Endothelial cell of umbilical vein (primary cell): ENCODE results near the gene AUTS2. TPM values are rescaled to one million over a fixed set of nuclear protein-coding genes. Genes with fewer than 3 reads are reported as not detected.

ENCODE experiments used
- BruUV-seq: library from RNA; stranded (reverse); fragments of 400-500 nt; replicated peaks from 2 replicates; lab custom pipeline; 2021; lab: Mats Ljungman, UMichigan
- CTCF ChIA-PET: fragments of 300-600, 350-600 bp; sonication (Branson Sonifier 250); formaldehyde crosslinking; loops from one replicate; lab custom pipeline; 2021; ENCODE audit warnings: antibody characterized with exemption, inconsistent platforms; lab: Charles Lee
- POLR2A ChIA-PET: fragments of 300-600, 350-600 bp; sonication (Branson Sonifier 250); formaldehyde crosslinking; loops from one replicate; lab custom pipeline; 2021; ENCODE audit warnings: antibody characterized with exemption, inconsistent platforms; lab: Charles Lee
- DNase-seq: peaks from one replicate; pipeline ENCODE4 v3.0.0-alpha.2; 2011; ENCODE audit warnings: low read depth, low spot score
- FAIRE-seq: peaks from 2 replicates; lab custom pipeline; 2011; peaks lifted over from hg19 to GRCh38; lab: Jason Lieb, UNC
- H2AFZ ChIP-seq: 2 replicates; pipeline ENCODE4 v1.6.0; 2012; ENCODE audit warnings: low read depth, low read length, control low read depth, inconsistent platforms
- H3K27ac ChIP-seq: 2 replicates; pipeline ENCODE4 v1.5.1; 2011; ENCODE audit warnings: low read depth, mild to moderate bottlenecking, control low read depth, low read length, moderate library complexity; ENCODE audit not compliant: insufficient read depth
- H3K27me3 ChIP-seq, 2 experiments: 2 replicates each; pipeline versions ENCODE4 v1.6.0 to v1.6.1; 2011; ENCODE audit warnings: low read length in 2 of 2, mixed read lengths in 1 of 2; ENCODE audit not compliant: control insufficient read depth in 2 of 2, insufficient read depth in 2 of 2
- H3K36me3 ChIP-seq, 2 experiments: 2 replicates in 1 of 2; 3 replicates in 1 of 2; pipeline ENCODE4 v1.5.1; 2011; ENCODE audit warnings: low read length in 2 of 2, mild to moderate bottlenecking in 1 of 2, moderate library complexity in 1 of 2; ENCODE audit not compliant: control insufficient read depth in 2 of 2, insufficient read depth in 2 of 2; ENCODE audit errors: extremely low read depth in 1 of 2
- H3K4me1 ChIP-seq: 3 replicates; pipeline ENCODE4 v1.5.1; 2011; ENCODE audit warnings: mild to moderate bottlenecking, low read length; ENCODE audit not compliant: control insufficient read depth, insufficient read depth; ENCODE audit errors: extremely low read depth
- H3K4me2 ChIP-seq: 2 replicates; pipeline ENCODE4 v1.6.1; 2011; ENCODE audit warnings: low read length, control low read depth, mixed read lengths; ENCODE audit not compliant: insufficient read depth
- H3K4me3 ChIP-seq, 3 experiments: fragments of 200-600 bp in 1 of 3; sonication (generic), shearing (Covaris generic) in 1 of 3; replicated peaks in 1 of 3; 2 replicates each; pipeline ENCODE4 v1.5.1; 2011 to 2016; ENCODE audit warnings: control low read depth in 3 of 3, low read length in 3 of 3, mild to moderate bottlenecking in 2 of 3, inconsistent platforms in 1 of 3, low read depth in 1 of 3, moderate library complexity in 1 of 3; ENCODE audit not compliant: insufficient read depth in 1 of 3
- H3K79me2 ChIP-seq: 2 replicates; pipeline ENCODE4 v1.6.0; 2012; ENCODE audit warnings: low read length, inconsistent platforms; ENCODE audit not compliant: control insufficient read depth, insufficient read depth
- H3K9ac ChIP-seq: replicated peaks from 2 replicates; pipeline ENCODE3; 2011; ENCODE audit warnings: low read length, control low read depth; ENCODE audit not compliant: insufficient read depth; ENCODE audit errors: extremely low read depth
- H3K9me1 ChIP-seq: replicated peaks from 3 replicates; pipeline ENCODE4 v1.6.0; 2011; ENCODE audit warnings: mild to moderate bottlenecking, low read length; ENCODE audit not compliant: control insufficient read depth, insufficient read depth; ENCODE audit errors: extremely low read depth
- H3K9me3 ChIP-seq: replicated peaks from 2 replicates; pipeline ENCODE4 v1.5.1; 2012; ENCODE audit warnings: low read length, inconsistent platforms; ENCODE audit not compliant: control insufficient read depth, insufficient read depth
- H4K20me1 ChIP-seq: replicated peaks from 2 replicates; pipeline ENCODE3; 2011; ENCODE audit warnings: mild to moderate bottlenecking, low read length; ENCODE audit not compliant: control insufficient read depth, insufficient read depth; ENCODE audit errors: extremely low read depth
- EZH2 ChIP-seq: IDR thresholded peaks from 2 replicates; pipeline ENCODE4 v1.6.1; 2012; ENCODE audit warnings: borderline replicate concordance, low read depth, mild to moderate bottlenecking, moderate library complexity, low read length, inconsistent platforms; ENCODE audit not compliant: severe bottlenecking
- FOS ChIP-seq: IDR thresholded peaks from 2 replicates; pipeline ENCODE4 v1.6.1; 2011; ENCODE audit warnings: mild to moderate bottlenecking, low read length, moderate library complexity, borderline replicate concordance; ENCODE audit not compliant: insufficient read depth
- GATA2 ChIP-seq: IDR thresholded peaks from 2 replicates; pipeline ENCODE4 v1.7.0; 2011; ENCODE audit warnings: low read depth, mild to moderate bottlenecking, moderate library complexity, mixed read lengths, low read length; ENCODE audit not compliant: insufficient read length, insufficient read depth
- JUN ChIP-seq: IDR thresholded peaks from 2 replicates; pipeline ENCODE4 v1.6.1; 2011; ENCODE audit warnings: borderline replicate concordance, low read depth; ENCODE audit not compliant: insufficient read length, insufficient read depth
- MYC ChIP-seq: IDR thresholded peaks from one replicate; pipeline ENCODE4 v1.6.1; 2011; ENCODE audit warnings: mild to moderate bottlenecking, low read depth, low read length
- POLR2A ChIP-seq: IDR thresholded peaks from 2 replicates; pipeline ENCODE4 v1.6.1; 2012; ENCODE audit warnings: low read depth, mild to moderate bottlenecking, control low read depth, low read length
- POLR2AphosphoS5 ChIP-seq: IDR thresholded peaks from 2 replicates; pipeline ENCODE4 v1.6.1; 2012; ENCODE audit warnings: low read depth, mild to moderate bottlenecking, control low read depth, low read length, moderate library complexity; ENCODE audit not compliant: insufficient read depth
- dilution Hi-C: fragments of 300-500 bp; cut with MboI; formaldehyde crosslinking; loops from one replicate; pipeline ENCODE4 v1.15.0; 2019; ENCODE audit warnings: low sequenced_read_pairs; ENCODE audit not compliant: extremely low pct_ligation_motif_present
- intact Hi-C: fragments of 100-400 bp; cut with micrococcal nuclease; formaldehyde crosslinking; loops from one replicate; pipeline ENCODE4 v1.10.0; 2022
- polyA plus RNA-seq, 4 experiments: library from polyadenylated mRNA; depleted of rRNA in 3 of 4; stranded (reverse) in 3 of 4; unstranded in 1 of 4; fragments of >200 nt; gene quantifications; 2 replicates each; pipeline versions ENCODE4 v1.2.1 to v1.2.3, GENCODE V29; 2011 to 2012; ENCODE audit warnings: missing spikeins in 1 of 4
- total RNA-seq: library from RNA; stranded (reverse); gene quantifications from 2 replicates; pipeline ENCODE4 v1.2.3, GENCODE V29; 2021
- TF ChIP-seq, protein P1 (sequence below), 2 donors: IDR thresholded peaks; 1 replicate in 1 of 2; 2 replicates in 1 of 2; pipeline ENCODE4 v1.5.1; 2011; ENCODE audit warnings: low read length in 2 of 2, mild to moderate bottlenecking in 2 of 2, moderate library complexity in 2 of 2, control low read depth in 1 of 2, inconsistent platforms in 1 of 2, low read depth in 1 of 2; ENCODE audit not compliant: insufficient read depth in 1 of 2; ENCODE audit errors: extremely low read depth in 1 of 2
- TF ChIP-seq, protein P2 (sequence below): IDR thresholded peaks from 2 replicates; pipeline ENCODE4 v1.6.1; 2011; ENCODE audit not compliant: insufficient read depth, insufficient read length

Gene AUTS2
- total and polyA plus RNA-seq, 2 donors (not counting 3 experiments of a cell fraction or from before 2014, with no cell fraction given), result 0.59 to 8.0 TPM

DNA sequence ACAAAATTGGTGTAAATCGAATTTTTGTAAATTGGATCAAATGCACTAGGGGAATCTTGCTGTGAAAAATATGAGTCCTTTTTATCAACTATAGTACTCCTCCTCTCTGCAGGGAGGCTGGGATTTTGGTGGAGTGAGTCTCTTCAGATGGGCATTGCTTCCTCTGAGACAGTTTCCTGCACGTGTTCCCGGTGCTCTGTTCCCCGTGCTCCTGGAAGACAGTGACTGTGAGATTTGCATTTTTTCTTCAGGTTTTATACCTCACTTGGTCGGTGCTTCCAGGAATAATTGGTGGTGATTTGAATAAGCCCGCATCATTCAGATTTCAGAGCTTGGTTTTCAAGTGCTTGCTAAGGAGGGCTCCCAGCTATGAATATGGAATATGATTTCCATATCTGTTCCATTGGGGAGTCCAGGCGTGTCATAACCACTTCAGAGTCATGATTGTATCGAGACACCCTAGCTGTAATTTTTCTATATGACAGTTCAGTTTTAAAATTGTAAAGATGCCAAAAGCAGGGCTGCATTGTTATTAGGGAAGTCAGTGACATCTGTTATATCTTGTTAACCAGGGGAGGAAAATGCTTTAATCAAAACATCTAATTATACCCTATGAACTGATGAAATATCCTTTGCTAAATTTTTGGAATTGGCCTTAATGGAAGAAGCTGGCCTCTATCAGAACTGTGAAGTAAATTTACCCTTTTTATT is 12.3 kb downstream of the AUTS2 start:
- no peaks in the 10 kb centered on the region for H3K9me3 ChIP-seq
- H3K27ac ChIP-seq, result no peak overlapping the region
- ChIA-PET POLR2A (no interaction called here), CTCF (no interaction called here)
- no peak for FAIRE-seq
- dilution Hi-C loops (no loop called here), intact Hi-C loops (no loop called here)
- TF ChIP-seq MYC, result no peak
- no peak for TF ChIP-seq POLR2A
- TF ChIP-seq, protein P1, sequence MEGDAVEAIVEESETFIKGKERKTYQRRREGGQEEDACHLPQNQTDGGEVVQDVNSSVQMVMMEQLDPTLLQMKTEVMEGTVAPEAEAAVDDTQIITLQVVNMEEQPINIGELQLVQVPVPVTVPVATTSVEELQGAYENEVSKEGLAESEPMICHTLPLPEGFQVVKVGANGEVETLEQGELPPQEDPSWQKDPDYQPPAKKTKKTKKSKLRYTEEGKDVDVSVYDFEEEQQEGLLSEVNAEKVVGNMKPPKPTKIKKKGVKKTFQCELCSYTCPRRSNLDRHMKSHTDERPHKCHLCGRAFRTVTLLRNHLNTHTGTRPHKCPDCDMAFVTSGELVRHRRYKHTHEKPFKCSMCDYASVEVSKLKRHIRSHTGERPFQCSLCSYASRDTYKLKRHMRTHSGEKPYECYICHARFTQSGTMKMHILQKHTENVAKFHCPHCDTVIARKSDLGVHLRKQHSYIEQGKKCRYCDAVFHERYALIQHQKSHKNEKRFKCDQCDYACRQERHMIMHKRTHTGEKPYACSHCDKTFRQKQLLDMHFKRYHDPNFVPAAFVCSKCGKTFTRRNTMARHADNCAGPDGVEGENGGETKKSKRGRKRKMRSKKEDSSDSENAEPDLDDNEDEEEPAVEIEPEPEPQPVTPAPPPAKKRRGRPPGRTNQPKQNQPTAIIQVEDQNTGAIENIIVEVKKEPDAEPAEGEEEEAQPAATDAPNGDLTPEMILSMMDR (IDR thresholded peaks at IDR 0.05; ENCODE audit: extremely low read depth in 1 of 2, insufficient read depth in 1 of 2, low read depth in 1 of 2, low read length in 2 of 2), result no peak
- no peak for TF ChIP-seq FOS
- TF ChIP-seq EZH2, result no peak
- TF ChIP-seq GATA2, result no peak
- TF ChIP-seq, protein P2, sequence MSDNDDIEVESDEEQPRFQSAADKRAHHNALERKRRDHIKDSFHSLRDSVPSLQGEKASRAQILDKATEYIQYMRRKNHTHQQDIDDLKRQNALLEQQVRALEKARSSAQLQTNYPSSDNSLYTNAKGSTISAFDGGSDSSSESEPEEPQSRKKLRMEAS, result no peak
- no peak for TF ChIP-seq JUN
- no peak for TF ChIP-seq POLR2AphosphoS5
- no peaks in the 10 kb centered on the region for H3K36me3 ChIP-seq
- H3K4me2 ChIP-seq, result no peak overlapping the region
- no peak overlapping the region for H2AFZ ChIP-seq
- no peaks in the 10 kb centered on the region for H3K4me1 ChIP-seq
- H3K9ac ChIP-seq, result no peak overlapping the region
- H3K4me3 ChIP-seq, result no peak overlapping the region
- H3K9me1 ChIP-seq, result no peaks in the 10 kb centered on the region
- H4K20me1 ChIP-seq, result no peaks in the 10 kb centered on the region
- BruUV-seq, result no TSS peak
- no peaks in the 10 kb centered on the region for H3K79me2 ChIP-seq
- H3K27me3 ChIP-seq, result no peaks in the 10 kb centered on the region
- DNase-seq, result no peak
